T-helper 17 cell (primary cell): ENCODE results near the gene CDT1. TPM values are rescaled to one million over a fixed set of nuclear protein-coding genes. Genes with fewer than 3 reads are reported as not detected.

Experiments used
- ATAC-seq: fragments of 150-1000 bp; cut with Tn5 transposase; 2 replicates; pipeline ENCODE4 v1.10.0; 2021; ENCODE audit warnings: mild to moderate bottlenecking, moderate library complexity
- DNase-seq, 3 donors: peaks; one replicate each; pipeline versions ENCODE4 v3.0.0 to v3.0.0-alpha.2; 2020 to 2021
- H3K9me3 ChIP-seq: one replicate; pipeline ENCODE4 v1.7.0; 2013; ENCODE audit warnings: low read length, mild to moderate bottlenecking; ENCODE audit not compliant: control insufficient read depth, poor library complexity, severe bottlenecking
- H3K27ac Mint-ChIP-seq: one replicate; pipeline ENCODE4 v1.8.0; 2022; ENCODE audit warnings: mild to moderate bottlenecking, moderate library complexity, mixed read lengths
- H3K27me3 Mint-ChIP-seq: one replicate; pipeline ENCODE4 v1.8.0; 2022; ENCODE audit warnings: mixed read lengths
- H3K36me3 Mint-ChIP-seq: one replicate; pipeline ENCODE4 v1.8.0; 2022; ENCODE audit warnings: low read depth, mixed read lengths
- H3K4me1 Mint-ChIP-seq: one replicate; pipeline ENCODE4 v1.8.0; 2022; ENCODE audit warnings: mild to moderate bottlenecking, mixed read lengths
- H3K4me3 Mint-ChIP-seq: one replicate; pipeline ENCODE4 v1.8.0; 2022; ENCODE audit warnings: mild to moderate bottlenecking, moderate library complexity, mixed read lengths
- total RNA-seq, 4 donors: library from RNA in 2 of 4; stranded (reverse) in 2 of 4; gene quantifications; one replicate each; pipeline ENCODE4 v1.2.3 and lab custom pipeline; 2022 to 2026

The CDT1 gene
- total RNA-seq, 2 donors from 2014 or later, result 0.42 to 1.3 TPM

GRCh38 chr16:88772871-88773811 lies 30.4 kb upstream of the CDT1 start:
- peaks cover 13% of the 10 kb centered on the region for H3K4me1 Mint-ChIP-seq
- no peak for ATAC-seq
- no peaks in the 10 kb centered on the region for H3K27me3 Mint-ChIP-seq
- H3K27ac Mint-ChIP-seq, result no peak overlapping the region
- H3K4me3 Mint-ChIP-seq, result no peak overlapping the region
- no peak for DNase-seq
- no peaks in the 10 kb centered on the region for H3K36me3 Mint-ChIP-seq
- no peaks in the 10 kb centered on the region for H3K9me3 ChIP-seq

- ATAC-seq (no peak), DNase-seq (no peak)
- H3K9me3 ChIP-seq, result no peaks in the 10 kb centered on the region
- H3K4me1 Mint-ChIP-seq, result peaks cover 18% of the 10 kb centered on the region
- H3K36me3 Mint-ChIP-seq, result no peaks in the 10 kb centered on the region
- peak overlapping the region; percentile 62 for H3K27ac Mint-ChIP-seq
- H3K4me3 Mint-ChIP-seq, result no peak overlapping the region
- no peaks in the 10 kb centered on the region for H3K27me3 Mint-ChIP-seq
Measured at GRCh38 chr16:88773812-88774291, 29.7 kb upstream of the CDT1 start.

- peak in 1 of 3 donors; percentile 10 for DNase-seq
- H3K36me3 Mint-ChIP-seq, result no peaks in the 10 kb centered on the region
- no peaks in the 10 kb centered on the region for H3K27me3 Mint-ChIP-seq
- H3K9me3 ChIP-seq, result no peaks in the 10 kb centered on the region
- H3K27ac Mint-ChIP-seq, result peak overlapping the region; percentile 62
- ATAC-seq, result no peak
- no peak overlapping the region for H3K4me3 Mint-ChIP-seq
- H3K4me1 Mint-ChIP-seq, result peaks cover 24% of the 10 kb centered on the region
Measured at GRCh38 chr16:88774544-88775393, 28.8 kb upstream of the CDT1 start.

GRCh38 chr16:88775825-88776224 lies 27.8 kb upstream of the CDT1 start:
- Mint-ChIP-seq H3K27ac (peak overlapping the region; percentile 57), H3K36me3 (no peaks in the 10 kb centered on the region), H3K27me3 (no peaks in the 10 kb centered on the region), H3K4me3 (no peak overlapping the region), H3K4me1 (peaks cover 32% of the 10 kb centered on the region)
- DNase-seq, result no peak
- no peaks in the 10 kb centered on the region for H3K9me3 ChIP-seq
- ATAC-seq, result no peak

- ATAC-seq, result no peak
- Mint-ChIP-seq H3K4me3 (peak overlapping the region; percentile 25), H3K27ac (peak overlapping the region; percentile 98), H3K27me3 (no peaks in the 10 kb centered on the region), H3K36me3 (no peaks in the 10 kb centered on the region), H3K4me1 (peaks cover 51% of the 10 kb centered on the region)
- no peaks in the 10 kb centered on the region for H3K9me3 ChIP-seq
- peak in 1 of 3 donors; percentile 9 for DNase-seq
Measured at GRCh38 chr16:88777471-88778270, 25.9 kb upstream of the CDT1 start.

GRCh38 chr16:88778271-88778525 lies 25.4 kb upstream of the CDT1 start:
- H3K9me3 ChIP-seq, result no peaks in the 10 kb centered on the region
- ATAC-seq (no peak), DNase-seq (peak in 1 of 3 donors; percentile 7)
- peak overlapping the region; percentile 25 for H3K4me3 Mint-ChIP-seq
- peak overlapping the region; percentile 98 for H3K27ac Mint-ChIP-seq
- peaks cover 56% of the 10 kb centered on the region for H3K4me1 Mint-ChIP-seq
- no peaks in the 10 kb centered on the region for H3K36me3 Mint-ChIP-seq
- H3K27me3 Mint-ChIP-seq, result no peaks in the 10 kb centered on the region

GRCh38 chr16:88778541-88779065 lies 25.0 kb upstream of the CDT1 start:
- Mint-ChIP-seq H3K27ac (peak overlapping the region; percentile 98), H3K4me1 (peaks cover 59% of the 10 kb centered on the region), H3K27me3 (no peaks in the 10 kb centered on the region), H3K4me3 (no peak overlapping the region), H3K36me3 (no peaks in the 10 kb centered on the region)
- no peaks in the 10 kb centered on the region for H3K9me3 ChIP-seq
- DNase-seq, result no peak
- ATAC-seq, result no peak

GRCh38 chr16:88779406-88780141 lies 24.0 kb upstream of the CDT1 start:
- DNase-seq (peak in 1 of 3 donors; percentile 7), ATAC-seq (no peak)
- Mint-ChIP-seq H3K27me3 (no peaks in the 10 kb centered on the region), H3K36me3 (no peaks in the 10 kb centered on the region), H3K27ac (peak overlapping the region; percentile 98), H3K4me3 (peak overlapping the region; percentile 95), H3K4me1 (peaks cover 60% of the 10 kb centered on the region)
- H3K9me3 ChIP-seq, result no peaks in the 10 kb centered on the region

- Mint-ChIP-seq H3K27ac (peak overlapping the region; percentile 98), H3K4me1 (peaks cover 55% of the 10 kb centered on the region)
- no peak for ATAC-seq
Measured at GRCh38 chr16:88780142-88781062, 23.2 kb upstream of the CDT1 start.

GRCh38 chr16:88781140-88782077 lies 22.2 kb upstream of the CDT1 start:
- DNase-seq (peak; percentile 44 to 59 (median 55)), ATAC-seq (peak; percentile 72)
- Mint-ChIP-seq H3K4me3 (peak overlapping the region; percentile 95), H3K27me3 (no peaks in the 10 kb centered on the region), H3K36me3 (no peaks in the 10 kb centered on the region), H3K27ac (peak overlapping the region; percentile 98), H3K4me1 (peaks cover 57% of the 10 kb centered on the region)
- H3K9me3 ChIP-seq, result no peaks in the 10 kb centered on the region

More at GRCh38 chr16:88780142-88781062, 23.2 kb upstream of the CDT1 start:
- DNase-seq, result peak in 1 of 3 donors; percentile 9
- H3K4me3 Mint-ChIP-seq, result peak overlapping the region; percentile 95
- no peaks in the 10 kb centered on the region for H3K36me3 Mint-ChIP-seq
- no peaks in the 10 kb centered on the region for H3K9me3 ChIP-seq
- no peaks in the 10 kb centered on the region for H3K27me3 Mint-ChIP-seq
